Esophagus squamous epithelium (tissue), 5 donors: ENCODE measurements around the gene RFPL4AL1. TPM values are rescaled to one million over a fixed set of nuclear protein-coding genes. Genes with fewer than 3 reads are reported as not detected.
"Not testable (repeated sequence)": the region's sequence is repeated elsewhere in the genome, so short reads cannot be mapped to it uniquely, and the experiment has no call there.

Experiments used
- DNase-seq: peaks from one replicate; lab custom pipeline; 2025; lab: John Stamatoyannopoulos, UW
- H3K27ac ChIP-seq, 4 donors: fragments of 200-600 bp; sonication (generic); one replicate each; pipeline ENCODE4 v1.5.1; 2016 to 2019; ENCODE audit warnings: mild to moderate bottlenecking in 1 of 4
- H3K27me3 ChIP-seq, 4 donors: fragments of 200-600 bp; sonication (generic); 1 replicate in 3 of 4; 2 replicates in 1 of 4; pipeline versions ENCODE4 v1.5.1 to v1.6.0; 2017 to 2021; ENCODE audit warnings: antibody characterized with exemption in 1 of 4
- H3K36me3 ChIP-seq, 3 donors: fragments of 200-600 bp; sonication (generic); one replicate each; pipeline ENCODE4 v1.5.1; 2016 to 2019
- H3K4me1 ChIP-seq, 3 donors: fragments of 200-600 bp; sonication (generic); one replicate each; pipeline ENCODE4 v1.5.1; 2017 to 2019
- H3K4me3 ChIP-seq, 4 donors: fragments of 200-600 bp; sonication (generic); 1 replicate in 3 of 4; 2 replicates in 1 of 4; pipeline ENCODE4 v1.5.1; 2016 to 2019; ENCODE audit warnings: mild to moderate bottlenecking in 2 of 4, moderate library complexity in 1 of 4
- H3K9me3 ChIP-seq, 3 donors: fragments of 200-600 bp; sonication (generic); one replicate each; pipeline ENCODE4 v1.5.1; 2016 to 2019
- CTCF ChIP-seq, 6 experiments: fragments of 450-650 bp in 4 of 6; fragments of 200-600 bp in 2 of 6; sonication (generic) in 2 of 6; IDR thresholded peaks; one replicate each; pipeline ENCODE4 v1.5.1; 2016 to 2019; ENCODE audit warnings: antibody characterized with exemption in 6 of 6, mild to moderate bottlenecking in 4 of 6, moderate library complexity in 4 of 6
- POLR2A ChIP-seq, 4 donors: fragments of 450-650 bp; IDR thresholded peaks; one replicate each; pipeline ENCODE4 v1.6.1; 2017; ENCODE audit warnings: antibody characterized with exemption in 4 of 4, mild to moderate bottlenecking in 4 of 4, moderate library complexity in 3 of 4
- WGBS, 2 donors: methylation state at CpG; one replicate each; pipeline ENCODE4 v1.1.5; 2018; 5-methylcytosine and 5-hydroxymethylcytosine counted together
- intact Hi-C: fragments of 100-400 bp; cut with DNase I; formaldehyde crosslinking; loops from one replicate; pipeline ENCODE4 v1.15.0; 2022
- total RNA-seq, 4 donors: library from RNA; depleted of rRNA; stranded (reverse); fragments of >200 nt; gene quantifications; one replicate each; pipeline ENCODE4 v1.1.0, GENCODE V29; 2016
- donor health status: DM: yes; HTN: yes; CAD: no.

RFPL4AL1 gene
- not detected for total RNA-seq

DNA sequence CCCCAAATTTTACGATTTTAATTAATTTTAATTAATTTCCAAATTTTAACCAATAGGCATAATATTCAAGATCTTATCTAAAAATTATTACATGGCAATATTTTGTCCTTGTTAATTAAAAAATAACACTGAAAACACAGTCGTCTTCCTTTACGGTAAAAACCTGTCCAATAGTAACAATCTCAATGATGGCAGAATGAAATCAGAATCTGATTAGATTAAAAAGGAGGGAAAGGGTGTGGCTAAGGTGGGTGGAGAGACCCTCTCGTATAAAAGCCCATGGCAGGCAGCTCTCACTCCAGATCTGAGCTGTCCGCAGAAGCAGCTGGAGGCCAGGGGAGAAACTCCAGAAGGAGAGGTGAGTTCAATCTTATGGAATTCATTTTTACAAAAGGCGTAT is at the start of gene RFPL4AL1:
Gene RFPL4AL1 (plus strand): TSS at position 301 of the 400 bp plus-strand sequence. CDS start 2,687 bp downstream, outside the sequence.
- DNase-seq, H3K27me3 ChIP-seq, H3K9me3 ChIP-seq, H3K4me3 ChIP-seq, intact Hi-C loops, H3K4me1 ChIP-seq, H3K27ac ChIP-seq, H3K36me3 ChIP-seq: not testable (repeated sequence)
- WGBS, 2 donors = 82 to 83% methylated on average over 6 of the region's 6 CpGs

DNA sequence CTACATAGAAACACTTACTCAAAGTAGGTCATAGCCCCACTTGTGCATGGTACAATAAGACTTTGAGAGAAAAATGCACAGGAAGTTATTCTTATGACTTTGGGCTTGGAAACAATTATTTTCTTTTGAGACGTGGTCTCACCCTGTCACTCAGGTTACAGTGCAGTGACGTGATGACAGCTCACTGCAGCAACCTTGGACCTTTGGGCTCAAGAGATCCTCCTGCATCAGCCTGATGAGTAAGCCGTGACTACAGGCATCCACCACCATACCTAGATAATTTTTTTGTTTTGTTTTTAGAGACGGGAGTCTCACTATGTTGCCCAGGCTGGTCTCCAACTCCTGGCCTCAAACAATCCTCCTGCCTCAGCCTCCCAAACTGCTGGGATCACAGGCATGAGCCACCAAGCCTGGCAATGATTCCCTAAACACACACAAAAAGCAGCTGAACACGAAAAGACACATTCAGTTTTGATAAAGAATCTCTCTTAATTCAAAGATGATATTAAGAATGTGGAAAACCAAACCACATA is 48.6 kb upstream of the RFPL4AL1 start:
- Histone ChIP-seq H3K9me3 (peaks cover 0 to 13% (median 9%) of the 10 kb centered on the region in 3 donors), H3K36me3 (no peaks in the 10 kb centered on the region), H3K4me3 (no peak overlapping the region), H3K27ac (no peak overlapping the region), H3K4me1 (no peaks in the 10 kb centered on the region), H3K27me3 (peaks cover 0 to 65% (median 0%) of the 10 kb centered on the region in 4 donors)
- intact Hi-C loops = no loop called here
- DNase-seq = no peak
- no peak for TF ChIP-seq POLR2A (IDR thresholded peaks at IDR 0.05)
- TF ChIP-seq CTCF (IDR thresholded peaks at IDR 0.05) = no peak
- 64 to 70% methylated on average over 5 of the region's 5 CpGs for WGBS, 2 donors

- Histone ChIP-seq H3K36me3 (no peaks in the 10 kb centered on the region), H3K4me1 (no peaks in the 10 kb centered on the region), H3K4me3 (no peak overlapping the region), H3K27ac (no peak overlapping the region), H3K9me3 (peaks cover 0 to 13% (median 9%) of the 10 kb centered on the region in 3 donors), H3K27me3 (peaks cover 0 to 61% (median 0%) of the 10 kb centered on the region in 4 donors)
- intact Hi-C loops = no loop called here
- 72 to 74% methylated on average over 3 of the region's 3 CpGs for WGBS, 2 donors
- DNase-seq = no peak
- TF ChIP-seq CTCF (IDR thresholded peaks at IDR 0.05) = no peak
- TF ChIP-seq POLR2A (IDR thresholded peaks at IDR 0.05) = no peak
These were observed 48.1 kb upstream of the RFPL4AL1 start for GRCh38 chr19:55720801-55721200.

GRCh38 chr19:55723491-55723890 is 45.4 kb upstream of the RFPL4AL1 start:
- TF ChIP-seq CTCF (IDR thresholded peaks at IDR 0.05) (no peak), POLR2A (IDR thresholded peaks at IDR 0.05) (no peak)
- intact Hi-C loops = no loop called here
- no peak overlapping the region for H3K27ac ChIP-seq
- peaks cover 0 to 36% (median 0%) of the 10 kb centered on the region in 4 donors for H3K27me3 ChIP-seq
- peaks cover 0 to 13% (median 9%) of the 10 kb centered on the region in 3 donors for H3K9me3 ChIP-seq
- no peak overlapping the region for H3K4me3 ChIP-seq
- no peaks in the 10 kb centered on the region for H3K4me1 ChIP-seq
- 81 to 88% methylated on average over 8 of the region's 8 CpGs for WGBS, 2 donors
- no peak for DNase-seq
- no peaks in the 10 kb centered on the region for H3K36me3 ChIP-seq

- H3K27ac ChIP-seq, H3K4me3 ChIP-seq, H3K4me1 ChIP-seq, H3K27me3 ChIP-seq, DNase-seq, intact Hi-C loops, H3K36me3 ChIP-seq, H3K9me3 ChIP-seq: not testable (repeated sequence)
- WGBS, 2 donors = 74 to 75% methylated on average over 2 of the region's 2 CpGs
These were observed 38.5 kb upstream of the RFPL4AL1 start for GRCh38 chr19:55730378-55730777.

DNA sequence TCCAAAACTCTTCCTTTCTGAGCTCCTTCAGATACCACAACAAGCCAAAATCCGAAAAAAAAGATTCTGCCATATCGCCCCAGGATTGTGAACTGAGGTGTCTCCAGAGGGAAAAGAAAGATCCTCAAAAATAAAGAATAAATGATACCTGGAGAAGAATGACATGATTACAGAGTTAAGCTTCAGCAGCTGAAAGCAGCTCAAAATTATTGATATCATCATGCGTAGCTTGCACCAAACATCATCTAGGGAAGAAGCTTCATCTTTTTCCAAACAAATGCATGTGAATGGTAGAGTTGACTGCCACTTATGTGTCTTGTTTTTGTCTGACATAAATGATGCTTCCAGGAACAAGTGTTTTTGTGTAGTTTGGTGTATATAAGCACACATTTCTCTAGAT is 30.6 kb upstream of the RFPL4AL1 start, which contains the start of gene NLRP9:
Gene NLRP9 (minus strand): TSS at position 101 of the 400 bp plus-strand sequence. CDS start 28 bp downstream, at position 73.
- no peak within 1 kb of the TSS for H3K4me3 ChIP-seq
- WGBS, 2 donors = 80 to 90% methylated on average over 3 of the region's 3 CpGs
- H3K4me1 ChIP-seq = no peaks in the 10 kb centered on the region
- no peak for TF ChIP-seq POLR2A (IDR thresholded peaks at IDR 0.05)
- TF ChIP-seq CTCF (IDR thresholded peaks at IDR 0.05) = no peak
- no peaks in the 10 kb centered on the region for H3K36me3 ChIP-seq
- intact Hi-C loops = no loop called here
- H3K27me3 ChIP-seq = no peaks in the 10 kb centered on the region
- no peak within 1 kb of the TSS for H3K27ac ChIP-seq
- DNase-seq = no peak
- no peaks in the 10 kb centered on the region for H3K9me3 ChIP-seq
